IPS DF 6.9 (cell line): ENCODE measurements around the gene RPS6KA3.

ENCODE experiments used
- DNase-seq: peaks from one replicate; pipeline ENCODE4 v3.0.0-alpha.2; 2013; ENCODE audit warnings: low read depth, low spot score
- H3K27ac ChIP-seq: one replicate; pipeline ENCODE4 v1.5.1; 2013; ENCODE audit warnings: low read length, control low read depth
- H3K27me3 ChIP-seq: 2 replicates; pipeline ENCODE4 v1.6.1; 2013; ENCODE audit warnings: mild to moderate bottlenecking, low read length; ENCODE audit not compliant: control insufficient read depth, insufficient read depth
- H3K36me3 ChIP-seq: 2 replicates; pipeline ENCODE4 v1.6.1; 2013; ENCODE audit warnings: low read length; ENCODE audit not compliant: control insufficient read depth, insufficient read depth
- H3K4me1 ChIP-seq: 2 replicates; pipeline ENCODE4 v1.6.1; 2013; ENCODE audit warnings: low read length; ENCODE audit not compliant: control insufficient read depth, insufficient read depth
- H3K4me3 ChIP-seq: 2 replicates; pipeline ENCODE4 v1.5.1; 2013; ENCODE audit warnings: mild to moderate bottlenecking, low read length
- H3K9me3 ChIP-seq: 2 replicates; pipeline ENCODE4 v1.6.1; 2013; ENCODE audit warnings: low read length, inconsistent platforms; ENCODE audit not compliant: control insufficient read depth, insufficient read depth
- WGBS: extraction: QIAGEN DNeasy Blood & Tissue Kit; methylation state at CpG from one replicate; pipeline ENCODE4 v1.1.7; 2013; ENCODE audit warnings: mixed read lengths, missing lambda C conversion rate; ENCODE audit not compliant: insufficient read length, insufficient coverage; 5-methylcytosine and 5-hydroxymethylcytosine counted together

RPS6KA3 gene

DNA sequence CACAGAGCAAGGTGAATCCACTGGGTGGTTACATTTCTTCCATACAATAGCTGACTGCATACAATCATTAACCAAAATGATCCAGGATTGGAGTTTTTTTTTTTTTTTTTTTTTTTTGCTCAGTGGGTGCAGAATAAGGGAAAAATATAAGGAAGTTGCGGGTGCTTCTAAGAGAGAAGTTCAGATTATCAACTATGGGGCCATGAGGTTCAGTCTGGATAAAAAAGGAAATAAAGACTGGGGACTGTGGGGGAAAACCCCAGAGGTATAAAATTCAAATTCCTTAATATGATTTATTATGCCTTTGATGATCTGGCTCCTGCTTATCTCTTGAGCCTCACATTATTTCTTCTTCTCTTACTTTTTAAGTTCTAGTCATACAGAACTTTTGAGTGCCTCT lies 119.1 kb downstream of the RPS6KA3 start:
- Histone ChIP-seq H3K4me3 (no peak overlapping the region), H3K4me1 (no peaks in the 10 kb centered on the region), H3K27ac (no peak overlapping the region), H3K9me3 (no peaks in the 10 kb centered on the region), H3K36me3 (no peaks in the 10 kb centered on the region), H3K27me3 (no peaks in the 10 kb centered on the region)
- no peak for DNase-seq
- no CpG with 5 or more reads among the region's 1 CpG for WGBS

DNA sequence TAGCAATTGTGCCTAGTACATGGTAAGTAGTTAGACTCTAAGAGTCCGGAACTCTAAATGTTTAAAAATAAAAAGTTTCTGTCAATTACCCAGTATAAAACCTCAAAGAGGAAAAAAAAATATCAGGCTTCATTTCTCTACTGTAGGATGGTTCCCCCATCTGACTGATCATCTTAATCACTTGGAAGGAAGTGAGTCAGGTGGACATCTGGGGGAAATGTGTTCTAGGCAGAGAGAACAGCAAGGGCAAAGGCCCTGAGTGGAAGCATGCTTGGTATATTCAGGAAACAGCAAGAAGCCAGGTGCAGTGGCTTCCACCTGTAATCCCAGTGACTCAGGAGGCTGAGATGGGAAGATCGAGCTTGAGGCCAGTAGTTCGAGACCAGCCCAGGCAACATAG lies 122.2 kb downstream of the RPS6KA3 start:
- no peak for DNase-seq

DNA sequence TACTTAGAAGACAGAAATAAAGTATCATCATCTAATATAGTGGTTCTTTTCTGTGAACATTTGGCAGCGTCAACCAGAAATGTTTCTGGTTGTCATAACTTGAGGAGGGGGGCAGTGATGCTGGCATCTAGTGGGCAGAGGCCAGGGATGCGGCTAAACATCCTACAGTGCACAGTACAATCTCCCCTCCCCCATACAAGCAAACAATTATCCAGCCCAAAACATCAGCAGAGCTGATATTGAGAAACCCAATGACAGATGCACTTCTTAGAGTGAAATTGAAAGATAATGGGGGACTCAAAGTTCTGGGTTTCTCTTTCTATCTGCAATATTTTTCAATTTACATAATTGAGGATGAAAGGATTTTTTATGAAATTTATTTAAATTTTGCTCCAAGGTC lies 123.1 kb downstream of the RPS6KA3 start:
- no peak for DNase-seq
- Histone ChIP-seq H3K4me1 (no peaks in the 10 kb centered on the region), H3K9me3 (no peaks in the 10 kb centered on the region), H3K4me3 (no peak overlapping the region), H3K36me3 (no peaks in the 10 kb centered on the region), H3K27ac (no peak overlapping the region), H3K27me3 (no peaks in the 10 kb centered on the region)
- no CpG with 5 or more reads among the region's 2 CpGs for whole genome bisulfite sequencing

More for the DNA sequence above, 122.2 kb downstream of the RPS6KA3 start:
- H3K36me3 ChIP-seq = no peaks in the 10 kb centered on the region
- no peak overlapping the region for H3K4me3 ChIP-seq
- H3K4me1 ChIP-seq = no peaks in the 10 kb centered on the region
- no peaks in the 10 kb centered on the region for H3K27me3 ChIP-seq
- no peak overlapping the region for H3K27ac ChIP-seq
- no peaks in the 10 kb centered on the region for H3K9me3 ChIP-seq
- WGBS = no CpG with 5 or more reads among the region's 3 CpGs

DNA sequence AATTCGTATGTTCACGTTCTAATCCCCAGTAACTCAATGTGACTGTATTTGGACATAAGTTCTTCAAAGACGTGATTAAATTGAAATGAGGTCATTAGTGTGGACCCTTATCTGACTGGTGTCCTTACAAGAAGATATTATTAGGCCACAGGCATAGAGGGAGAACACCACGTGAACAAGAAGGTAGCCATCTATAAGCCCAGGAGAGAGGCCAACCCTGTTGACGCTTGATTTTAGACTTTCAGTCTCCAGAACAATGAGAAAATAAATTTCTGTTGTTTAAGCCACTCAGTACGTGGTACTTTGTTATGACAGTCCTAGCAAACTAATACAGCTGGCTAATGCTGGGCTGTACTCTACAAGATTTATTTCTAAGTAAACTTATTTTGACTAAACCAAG lies 123.6 kb downstream of the RPS6KA3 start:
- Histone ChIP-seq H3K36me3 (no peaks in the 10 kb centered on the region), H3K27ac (no peak overlapping the region), H3K9me3 (no peaks in the 10 kb centered on the region), H3K4me1 (no peaks in the 10 kb centered on the region), H3K27me3 (no peaks in the 10 kb centered on the region), H3K4me3 (no peak overlapping the region)
- no CpG with 5 or more reads among the region's 6 CpGs for WGBS
- DNase-seq = no peak

DNA sequence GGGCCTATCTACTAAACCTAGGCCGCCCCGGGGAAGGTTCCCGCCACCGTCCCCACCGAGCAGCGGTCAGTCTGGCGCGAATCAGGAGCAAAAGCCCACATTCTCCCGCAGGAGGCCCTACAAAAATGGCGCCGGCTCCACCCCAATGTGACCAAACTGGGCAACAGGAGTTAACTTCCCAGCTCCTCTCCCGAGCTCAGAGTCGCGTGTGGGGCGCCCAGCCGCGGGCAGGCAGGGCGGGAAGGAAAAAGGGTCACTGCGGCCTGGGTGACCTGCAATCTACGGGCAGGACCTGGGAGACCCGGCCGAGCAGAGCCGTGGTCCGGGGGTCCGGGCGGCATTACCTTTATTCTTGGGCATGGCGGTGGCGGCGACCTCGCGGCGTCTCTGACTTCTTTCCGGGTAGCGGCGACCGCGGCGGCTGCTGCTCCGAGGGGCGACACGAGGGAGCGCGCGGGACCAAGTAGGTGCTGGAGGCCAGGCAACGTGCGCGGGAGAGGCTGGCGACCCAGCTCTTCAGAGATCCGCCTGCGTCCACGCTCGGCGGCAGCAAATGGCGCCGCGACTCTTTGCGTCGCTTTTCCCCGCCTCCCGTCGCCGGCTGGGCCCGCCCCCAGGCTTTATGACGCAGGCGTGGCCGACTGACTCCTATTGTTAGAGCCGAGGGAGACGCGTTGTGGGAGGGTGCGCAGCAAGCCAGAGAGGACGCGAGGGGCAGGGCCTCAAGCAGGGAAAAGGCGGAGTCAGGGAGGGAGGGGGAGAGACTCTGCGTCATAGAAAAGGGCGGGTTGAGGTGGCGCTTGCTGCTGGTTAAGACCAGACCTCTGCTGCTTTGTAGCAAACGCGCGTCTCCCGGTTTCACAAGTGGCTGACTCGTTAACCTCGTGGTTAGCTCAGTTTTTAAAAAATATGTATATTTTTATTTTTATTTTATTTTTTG lies 125.2 kb downstream of the RPS6KA3 start, which contains the start of gene EIF1AX:
TSS of gene EIF1AX (minus strand) at position 558 of the 940 bp plus-strand sequence. CDS start at position 360, 198 bp downstream.
- DNase-seq = peak; percentile 72
- H3K27ac ChIP-seq = no peak within 1 kb of the TSS
- no CpG with 5 or more reads among the region's 82 CpGs for WGBS

DNA sequence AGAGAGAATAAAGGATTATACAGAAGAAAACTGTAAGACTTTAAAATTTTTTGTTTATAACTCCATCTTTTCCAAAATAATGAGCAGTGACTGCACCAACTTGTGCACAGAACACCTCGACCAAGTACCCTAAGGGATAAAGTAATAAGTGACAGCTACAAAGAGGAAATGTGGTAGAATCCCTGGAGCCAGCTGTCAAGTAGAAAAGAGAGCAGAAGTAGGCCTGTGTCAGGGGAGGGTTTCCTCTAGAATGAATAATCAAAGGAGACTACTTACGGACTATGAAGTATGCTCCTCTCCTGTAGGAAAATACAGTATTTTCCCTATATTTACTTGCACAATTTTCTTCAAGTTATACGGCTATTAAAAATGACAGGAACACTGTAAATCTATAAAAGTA lies 126.3 kb downstream of the RPS6KA3 start:
- Histone ChIP-seq H3K36me3 (peaks cover 2% of the 10 kb centered on the region; the same call in 1 of the 2 replicates), H3K27ac (no peak overlapping the region), H3K4me3 (no peak overlapping the region; the same call in 1 of the 2 replicates), H3K9me3 (no peaks in the 10 kb centered on the region), H3K4me1 (no peaks in the 10 kb centered on the region), H3K27me3 (no peaks in the 10 kb centered on the region)
- no CpG with 5 or more reads among the region's 3 CpGs for WGBS
- DNase-seq = no peak

More for the DNA sequence above, 125.2 kb downstream of the RPS6KA3 start, which contains the start of gene EIF1AX:
- Histone ChIP-seq H3K4me3 (peak within 1 kb of the TSS; percentile 99), H3K27me3 (no peaks in the 10 kb centered on the region), H3K36me3 (0 out of 2 replicates have a peak, but pooled peaks cover 2% of the 10 kb centered on the region), H3K9me3 (no peaks in the 10 kb centered on the region), H3K4me1 (no peaks in the 10 kb centered on the region)

DNA sequence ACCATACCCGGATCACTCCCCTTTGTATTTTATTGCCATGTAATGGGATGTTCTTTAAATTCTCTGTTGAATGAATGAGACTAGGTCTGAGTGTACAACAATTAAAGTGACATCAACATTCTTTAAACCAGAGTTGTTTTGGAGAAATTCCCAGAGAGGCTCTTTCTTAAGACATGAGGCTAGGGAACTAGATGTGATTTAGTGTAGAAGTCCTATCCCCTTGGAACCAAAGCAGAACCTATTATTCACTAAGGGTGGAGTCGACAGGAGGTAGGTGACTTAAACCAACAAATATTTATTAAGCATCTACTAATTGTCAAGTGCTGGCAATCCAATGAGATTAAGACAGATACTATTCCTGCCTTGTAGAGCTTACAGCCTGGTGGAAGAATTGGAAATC lies 126.7 kb downstream of the RPS6KA3 start:
- no peak overlapping the region for H3K27ac ChIP-seq
- H3K4me3 ChIP-seq = no peak overlapping the region
- H3K36me3 ChIP-seq = peaks cover 2% of the 10 kb centered on the region; the same call in 1 of the 2 replicates
- no peak for DNase-seq
- no peaks in the 10 kb centered on the region for H3K4me1 ChIP-seq
- WGBS = no CpG with 5 or more reads among the region's 2 CpGs
- H3K9me3 ChIP-seq = no peaks in the 10 kb centered on the region
- no peaks in the 10 kb centered on the region for H3K27me3 ChIP-seq

DNA sequence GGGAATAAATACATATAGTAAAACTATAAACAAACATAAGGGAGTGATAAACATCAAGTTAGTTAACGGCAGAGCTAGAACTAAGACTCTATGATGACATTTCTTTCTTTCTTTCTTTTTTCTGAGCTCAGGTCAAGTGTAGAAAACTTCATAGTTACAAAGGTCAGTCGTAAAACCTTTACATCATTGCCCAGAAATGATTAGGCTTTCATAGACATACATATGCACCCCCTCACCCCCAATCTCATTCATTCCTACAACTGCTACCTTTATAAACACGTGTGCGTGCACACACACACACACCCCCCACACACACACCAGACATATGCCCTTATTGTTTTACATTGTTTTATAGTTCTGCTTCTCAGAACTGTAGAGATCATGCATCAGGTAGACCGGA lies 130.8 kb downstream of the RPS6KA3 start:
- H3K4me1 ChIP-seq = no peaks in the 10 kb centered on the region
- H3K36me3 ChIP-seq = peaks cover 4% of the 10 kb centered on the region; the same call in 1 of the 2 replicates
- H3K27ac ChIP-seq = no peak overlapping the region
- H3K9me3 ChIP-seq = no peaks in the 10 kb centered on the region
- no peaks in the 10 kb centered on the region for H3K27me3 ChIP-seq
- WGBS = no CpG with 5 or more reads among the region's 5 CpGs
- H3K4me3 ChIP-seq = no peak overlapping the region
- DNase-seq = no peak

DNA sequence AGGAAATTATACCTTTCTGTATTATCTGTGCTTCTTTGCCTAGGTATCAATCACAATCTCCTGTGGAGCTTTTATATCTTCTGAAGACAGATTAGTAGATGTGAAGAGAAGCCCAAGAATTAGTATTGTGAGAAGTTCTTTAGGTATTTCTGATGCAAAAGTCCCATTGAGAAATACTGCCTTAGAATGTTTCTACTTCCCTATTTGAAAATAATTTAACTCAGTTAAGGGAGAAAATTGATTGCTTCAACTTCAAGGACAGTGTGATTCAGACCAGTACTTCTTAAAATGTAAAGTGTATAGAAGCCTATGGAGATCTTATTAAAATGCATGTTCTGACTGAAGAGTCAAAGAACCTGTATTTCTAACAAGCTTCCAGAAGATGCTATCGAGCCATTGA lies 134.0 kb downstream of the RPS6KA3 start:
- Histone ChIP-seq H3K27me3 (no peaks in the 10 kb centered on the region), H3K27ac (no peak overlapping the region), H3K9me3 (no peaks in the 10 kb centered on the region), H3K4me3 (no peak overlapping the region), H3K4me1 (no peaks in the 10 kb centered on the region), H3K36me3 (peaks cover 3% of the 10 kb centered on the region; the same call in 1 of the 2 replicates)
- DNase-seq = no peak
- no CpG with 5 or more reads among the region's 1 CpG for WGBS

DNA sequence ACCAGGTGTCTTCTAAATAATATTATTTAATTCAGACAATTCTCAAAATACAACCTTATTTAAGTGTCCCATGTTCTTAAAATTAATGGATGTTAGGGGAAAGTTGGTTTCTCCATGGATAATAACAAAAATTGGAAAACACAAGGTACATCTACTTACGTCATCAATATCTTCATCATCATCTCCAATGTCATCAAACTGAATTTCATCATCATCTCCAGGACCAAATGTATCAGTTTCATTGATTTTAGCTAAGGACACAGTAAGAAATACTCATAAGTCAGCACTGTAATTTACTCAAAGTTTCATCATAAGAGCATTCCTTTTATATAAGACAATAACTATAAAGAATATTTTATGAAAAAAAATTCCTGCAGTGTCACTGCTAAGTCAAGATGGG lies 136.4 kb downstream of the RPS6KA3 start:
- no peaks in the 10 kb centered on the region for H3K9me3 ChIP-seq
- no peak for DNase-seq
- H3K27ac ChIP-seq = no peak overlapping the region
- no peaks in the 10 kb centered on the region for H3K4me1 ChIP-seq
- H3K4me3 ChIP-seq = no peak overlapping the region
- H3K36me3 ChIP-seq = peaks cover 2% of the 10 kb centered on the region; the same call in 1 of the 2 replicates
- no peaks in the 10 kb centered on the region for H3K27me3 ChIP-seq
- WGBS = no CpG with 5 or more reads among the region's 1 CpG
